GM21447 (cell line): ENCODE measurements around the gene MRPL14.

ENCODE experiments used
- ATAC-seq: cut with Tn5 transposase; IDR thresholded peaks from one replicate; pipeline ENCODE4 v1.9.1; 2021; ENCODE audit not compliant: unreplicated experiment

MRPL14 gene

DNA sequence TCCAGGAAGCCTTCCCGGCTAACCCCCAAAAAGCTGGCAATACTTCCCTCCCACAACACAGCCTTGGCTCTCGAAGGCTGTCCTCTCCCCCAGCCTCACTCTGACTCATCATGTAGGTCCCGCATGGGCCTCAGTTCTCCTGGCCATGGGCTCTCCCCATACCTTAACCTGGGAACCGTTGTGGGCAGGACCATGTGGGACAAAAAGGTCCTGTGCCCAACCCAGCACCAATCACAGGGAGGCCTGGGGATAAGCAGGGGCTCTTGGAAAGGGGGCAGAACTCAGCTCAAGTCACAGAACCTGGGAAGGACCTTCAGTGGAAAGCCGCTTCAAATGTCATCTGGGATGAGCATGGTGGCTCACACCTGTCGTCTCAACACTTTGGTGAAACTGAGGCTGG, 45.5 kb downstream of the MRPL14 start:
- no peak for ATAC-seq

DNA sequence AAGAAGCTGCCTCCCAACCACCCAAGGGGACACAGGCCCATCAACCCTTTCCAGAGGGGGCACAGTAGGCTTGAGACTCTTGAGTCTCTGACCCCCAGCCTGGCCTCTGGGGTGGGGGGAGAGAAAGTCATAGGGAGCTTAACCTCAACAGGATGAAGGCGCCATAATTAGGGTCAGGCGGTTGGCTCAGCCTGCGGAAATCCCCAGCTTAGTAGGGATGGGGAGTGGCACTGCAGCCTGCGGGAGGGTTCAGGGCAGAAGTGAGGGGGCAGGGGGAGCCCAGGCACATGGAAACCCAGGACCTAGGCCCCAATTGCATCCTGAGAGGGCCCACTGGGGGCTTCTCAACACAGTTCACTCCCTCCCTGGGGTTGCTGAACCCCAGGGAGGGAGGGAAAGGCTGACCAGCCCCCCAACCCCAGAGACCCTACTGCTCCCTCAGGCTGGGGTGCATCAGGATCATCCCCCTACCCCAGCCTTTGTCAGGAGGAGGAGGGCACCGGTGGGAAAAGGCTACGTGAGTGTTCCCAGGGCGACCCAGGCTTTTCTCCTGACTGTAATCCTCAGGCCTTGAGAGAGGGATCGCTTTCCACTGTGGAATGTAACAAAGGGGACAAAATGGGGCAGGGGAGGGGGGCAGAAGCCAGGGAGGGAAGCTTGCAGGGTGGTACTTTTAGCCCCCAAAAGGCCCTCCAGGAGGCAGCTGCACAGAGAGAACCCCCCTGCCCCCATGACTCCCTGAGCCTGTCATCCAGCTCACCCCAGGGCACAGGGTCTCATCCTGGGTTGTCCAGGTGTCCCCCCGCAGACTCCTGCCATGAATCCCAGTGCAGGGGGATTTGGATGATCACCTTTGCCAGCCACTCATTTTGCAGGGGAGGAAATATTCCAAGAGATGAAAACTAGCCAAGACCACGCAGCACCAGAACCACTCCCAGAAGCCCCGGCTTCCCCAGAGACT, 46.4 kb downstream of the MRPL14 start:
- no peak for ATAC-seq

DNA sequence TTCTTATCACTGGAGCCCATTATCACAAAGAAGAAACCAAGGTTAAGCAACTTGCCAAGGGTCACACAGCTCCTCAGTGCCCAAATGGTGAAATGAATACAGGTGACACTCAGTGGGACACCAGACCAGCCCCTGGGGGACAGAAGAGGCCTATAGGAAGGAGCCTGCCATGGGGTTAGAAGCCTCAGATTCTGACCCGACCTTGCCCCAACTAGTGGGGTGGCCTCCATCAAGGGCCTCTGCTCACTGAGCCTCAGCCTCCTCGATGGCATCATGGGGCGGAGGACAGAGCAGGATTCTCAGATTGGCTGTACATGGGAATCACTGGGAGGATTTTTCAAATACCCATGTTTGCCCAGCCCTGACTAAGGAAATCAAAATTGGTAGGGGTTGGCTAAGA, 47.6 kb downstream of the MRPL14 start:
- ATAC-seq: no peak

DNA sequence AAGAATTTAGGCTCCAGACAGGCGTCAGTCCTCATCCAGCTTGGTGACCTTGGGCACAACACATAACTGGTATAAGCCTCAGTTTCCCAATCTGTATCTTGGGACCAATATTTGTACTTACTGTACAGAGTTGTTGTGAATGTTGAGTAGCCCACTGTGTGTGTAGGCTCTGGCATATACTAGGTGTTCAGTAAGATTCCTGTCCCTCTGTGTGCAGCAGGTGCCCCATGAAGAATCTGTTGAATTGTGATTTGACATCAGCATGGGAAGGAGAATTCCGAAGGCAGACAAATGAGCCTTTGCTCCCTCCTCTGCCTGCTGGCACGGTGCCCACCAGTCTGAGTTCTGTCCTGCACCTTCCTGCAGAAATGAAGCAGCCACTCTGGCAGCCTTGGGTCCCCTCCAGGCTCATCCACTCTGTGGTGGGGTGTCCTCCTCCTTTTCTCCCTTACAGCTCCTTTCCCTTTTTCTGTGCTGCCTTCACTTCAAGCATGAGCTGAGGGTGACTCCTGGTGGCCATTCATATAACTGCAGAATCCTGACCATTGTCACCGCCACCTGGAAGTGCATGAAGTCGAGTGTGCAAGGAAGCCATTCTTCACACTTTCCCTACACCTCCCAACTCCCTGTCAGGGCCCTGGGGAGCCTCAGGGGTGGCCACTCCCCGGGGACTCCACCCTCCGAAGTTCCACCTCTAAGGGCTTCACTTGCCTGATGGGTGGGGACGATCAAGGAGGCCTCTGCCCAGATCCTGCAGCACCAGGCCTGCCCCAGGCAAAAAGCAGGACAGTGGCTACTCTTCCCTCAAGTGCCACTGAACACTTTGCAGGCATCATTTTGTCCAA, 48.2 kb downstream of the MRPL14 start:
- no peak for ATAC-seq

DNA sequence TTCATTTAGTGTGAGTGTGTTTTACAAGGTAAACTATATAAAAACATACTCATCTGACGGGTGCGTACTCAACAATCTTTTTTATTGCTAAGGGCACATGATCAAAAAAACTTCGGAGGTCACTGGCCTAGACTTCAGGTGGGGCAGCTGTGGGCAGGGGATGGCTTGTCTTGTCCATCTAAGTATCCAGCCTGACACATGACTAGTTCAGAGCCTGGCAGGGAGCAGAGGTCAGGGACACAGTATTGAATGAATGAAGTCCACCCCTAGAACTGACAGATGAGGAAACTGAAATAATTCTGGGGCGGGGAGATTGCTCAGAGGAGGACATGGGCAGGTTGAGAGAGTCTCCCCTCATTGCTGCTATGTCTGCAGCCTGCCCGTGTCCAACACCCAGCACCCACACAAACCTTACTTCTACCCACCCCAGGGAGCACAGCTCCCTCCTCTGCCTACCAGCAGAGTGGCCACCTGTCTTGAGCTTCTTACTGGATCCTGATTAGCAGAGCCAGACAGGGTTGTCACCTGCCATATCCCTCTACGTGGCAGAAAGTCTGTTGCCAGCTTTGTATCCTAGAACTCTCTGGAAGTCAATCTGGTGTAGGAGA, 48.9 kb downstream of the MRPL14 start:
- ATAC-seq: no peak

DNA sequence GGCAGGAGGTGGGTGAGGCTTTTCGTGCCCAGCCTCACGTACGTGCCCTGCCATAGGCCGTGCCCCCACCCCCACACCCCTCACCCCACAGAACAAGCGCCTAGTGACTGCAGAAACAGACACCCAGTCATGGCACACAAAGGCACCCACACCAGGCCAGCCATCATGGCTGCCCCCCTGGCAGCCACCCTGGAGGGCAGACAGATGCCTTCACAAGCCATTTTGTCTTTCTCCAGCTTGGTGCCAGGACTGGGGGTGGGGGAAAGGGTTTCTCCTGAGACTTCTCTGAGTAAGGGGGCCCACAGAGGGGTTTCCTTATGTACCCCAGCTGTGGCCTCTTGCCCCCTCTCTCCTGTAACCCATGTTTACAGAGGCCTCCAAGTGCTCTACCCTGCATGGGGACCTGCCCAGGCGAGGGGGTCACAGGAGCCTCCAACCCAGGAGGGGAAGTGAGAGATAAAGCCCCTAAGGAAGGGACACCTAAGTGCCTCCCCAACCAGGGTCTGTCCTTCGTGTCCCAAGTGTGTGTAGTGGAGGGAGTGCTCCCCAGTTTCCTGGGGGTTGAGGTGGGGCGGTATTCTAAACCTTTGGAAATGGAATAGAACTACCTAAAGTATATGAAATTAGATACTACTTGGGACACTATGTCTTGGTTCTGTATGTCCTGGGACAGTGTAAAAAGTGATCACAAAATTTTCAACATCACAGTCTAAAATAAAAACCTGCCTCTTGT, 49.9 kb downstream of the MRPL14 start:
- ATAC-seq: no peak

DNA sequence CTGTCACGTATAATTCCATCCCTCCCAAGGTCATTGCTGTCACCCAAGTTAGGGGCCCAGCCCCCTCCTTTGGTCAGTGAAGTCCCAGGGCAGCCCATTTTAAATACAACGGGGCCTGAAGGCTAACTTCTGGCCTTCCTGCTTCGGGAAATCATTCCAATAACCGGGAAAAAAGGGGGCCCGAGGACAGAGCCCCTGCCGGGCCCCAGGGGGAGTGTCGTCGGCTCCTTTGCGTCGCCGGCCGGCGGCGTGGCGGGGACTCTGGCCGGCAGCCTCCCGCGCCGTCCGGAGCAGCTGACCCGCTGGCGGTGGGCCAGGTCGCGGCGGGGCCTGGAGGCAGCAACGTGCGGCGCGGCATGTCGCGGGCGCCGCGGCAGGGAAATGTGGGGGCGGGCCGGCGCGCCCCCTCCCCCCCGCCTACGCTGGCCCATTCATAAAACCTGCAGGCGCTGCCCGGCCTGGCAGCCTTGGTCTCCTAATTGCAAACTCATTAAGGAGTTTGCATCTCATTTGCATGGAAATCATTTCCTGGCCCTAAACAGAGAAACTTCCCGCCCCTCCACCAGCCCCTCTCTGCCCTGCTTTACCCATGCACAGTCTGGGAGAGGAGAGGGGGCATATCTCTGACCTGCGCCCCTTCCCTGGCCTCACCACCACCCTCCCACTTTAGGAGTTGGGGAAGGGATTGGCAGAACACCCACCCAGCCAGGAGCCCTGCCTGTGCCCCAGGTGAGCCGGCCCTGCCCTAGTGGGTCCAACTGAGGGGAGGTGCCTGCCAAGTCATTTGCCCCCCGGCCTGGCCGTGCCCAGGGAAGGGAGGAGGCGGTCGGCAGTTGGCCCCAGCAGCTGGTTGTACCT, 50.7 kb downstream of the MRPL14 start:
- ATAC-seq: no peak

DNA sequence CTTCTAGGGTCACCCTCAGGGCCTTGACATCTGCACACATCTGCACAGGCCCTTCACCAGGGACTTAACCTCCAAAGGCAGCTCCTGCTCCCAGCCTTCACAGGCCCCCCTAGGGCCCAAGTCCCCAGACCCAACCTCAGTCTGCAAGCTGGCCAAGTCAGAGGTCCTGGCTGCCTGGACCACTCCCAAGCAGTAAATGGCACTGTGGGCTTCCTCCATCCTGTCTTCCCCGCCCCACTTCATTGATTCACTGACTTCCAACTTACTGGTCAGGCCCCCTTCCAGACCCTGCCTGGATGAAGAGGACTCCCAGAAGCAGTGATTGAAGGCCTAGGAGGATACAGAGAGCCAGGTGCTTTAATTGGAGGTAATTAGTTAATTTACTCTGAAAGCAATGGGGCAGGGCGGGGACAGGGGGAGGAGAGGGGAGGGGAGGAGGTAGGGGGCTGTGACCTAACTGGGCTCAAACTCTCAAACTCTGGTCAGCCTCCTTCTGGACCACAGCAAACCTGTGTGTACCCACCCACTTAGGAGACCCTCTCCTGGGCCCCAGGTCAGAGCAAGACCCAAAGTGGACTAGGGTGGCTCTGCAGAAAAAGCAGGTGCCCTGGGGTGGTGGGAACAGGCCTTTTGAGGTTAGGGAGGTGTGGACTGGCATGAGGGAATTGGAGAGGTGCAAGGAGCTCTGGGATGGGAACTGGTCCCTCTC, 51.5 kb downstream of the MRPL14 start:
- ATAC-seq: no peak

DNA sequence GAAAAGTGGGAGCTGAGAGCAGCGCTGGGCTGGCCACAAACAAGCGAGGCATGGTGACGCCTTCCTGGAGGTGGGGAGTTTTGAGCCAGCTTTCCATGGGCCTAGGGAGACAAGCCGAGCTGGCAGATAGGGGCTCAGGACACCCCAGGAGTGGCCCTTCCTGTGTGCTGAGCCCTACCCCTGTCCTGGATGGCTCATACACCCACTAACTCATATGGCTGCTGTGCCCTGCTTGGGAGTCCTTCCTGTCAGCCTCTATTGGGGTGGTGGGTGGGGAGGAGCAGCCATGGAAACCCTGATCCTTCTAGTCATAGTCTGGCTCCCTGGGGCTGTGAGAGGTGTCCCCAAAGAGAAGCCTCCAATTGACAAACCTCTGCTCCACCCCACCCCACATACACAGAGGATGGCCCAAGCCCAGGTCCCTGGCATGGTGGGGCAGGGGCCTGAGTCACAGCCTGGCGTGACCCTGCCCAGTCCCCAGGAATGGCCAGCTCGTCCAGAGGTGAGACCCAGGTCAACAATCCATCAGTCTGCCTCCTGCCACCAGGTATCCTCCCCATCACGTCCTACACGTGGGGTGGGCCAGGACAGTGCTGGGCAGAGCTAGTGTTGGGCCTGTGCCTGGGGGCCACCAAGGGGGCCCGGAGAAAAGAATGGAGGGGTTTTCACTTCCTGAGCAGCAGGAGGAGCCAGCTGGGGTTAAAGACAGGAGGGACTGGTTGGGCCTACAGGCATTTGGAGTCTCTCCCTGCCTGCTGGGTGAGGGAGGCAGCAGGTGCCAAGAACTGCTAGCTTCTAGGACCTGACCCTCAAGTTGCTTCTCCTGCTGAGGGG, 52.2 kb downstream of the MRPL14 start:
- ATAC-seq: peak; percentile 4

DNA sequence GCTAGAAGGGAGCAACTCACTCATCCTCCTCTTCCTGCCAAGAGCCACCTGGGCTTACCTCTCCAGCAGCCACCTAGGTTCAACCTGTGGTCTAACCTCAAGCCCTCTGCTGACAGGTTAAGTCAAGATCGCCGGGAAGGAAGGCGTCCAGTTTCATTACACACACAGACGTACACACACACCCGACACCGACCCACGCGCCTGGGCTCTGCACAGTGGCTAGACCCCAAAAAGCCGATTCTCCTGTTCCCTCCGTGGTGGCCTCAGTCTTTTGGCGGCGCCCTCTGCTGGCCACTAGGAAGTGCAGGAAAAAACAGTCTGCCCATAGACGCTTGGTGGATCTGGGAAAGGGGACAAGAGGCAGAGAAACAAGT, 52.8 kb downstream of the MRPL14 start:
- peak; percentile 42 for ATAC-seq

DNA sequence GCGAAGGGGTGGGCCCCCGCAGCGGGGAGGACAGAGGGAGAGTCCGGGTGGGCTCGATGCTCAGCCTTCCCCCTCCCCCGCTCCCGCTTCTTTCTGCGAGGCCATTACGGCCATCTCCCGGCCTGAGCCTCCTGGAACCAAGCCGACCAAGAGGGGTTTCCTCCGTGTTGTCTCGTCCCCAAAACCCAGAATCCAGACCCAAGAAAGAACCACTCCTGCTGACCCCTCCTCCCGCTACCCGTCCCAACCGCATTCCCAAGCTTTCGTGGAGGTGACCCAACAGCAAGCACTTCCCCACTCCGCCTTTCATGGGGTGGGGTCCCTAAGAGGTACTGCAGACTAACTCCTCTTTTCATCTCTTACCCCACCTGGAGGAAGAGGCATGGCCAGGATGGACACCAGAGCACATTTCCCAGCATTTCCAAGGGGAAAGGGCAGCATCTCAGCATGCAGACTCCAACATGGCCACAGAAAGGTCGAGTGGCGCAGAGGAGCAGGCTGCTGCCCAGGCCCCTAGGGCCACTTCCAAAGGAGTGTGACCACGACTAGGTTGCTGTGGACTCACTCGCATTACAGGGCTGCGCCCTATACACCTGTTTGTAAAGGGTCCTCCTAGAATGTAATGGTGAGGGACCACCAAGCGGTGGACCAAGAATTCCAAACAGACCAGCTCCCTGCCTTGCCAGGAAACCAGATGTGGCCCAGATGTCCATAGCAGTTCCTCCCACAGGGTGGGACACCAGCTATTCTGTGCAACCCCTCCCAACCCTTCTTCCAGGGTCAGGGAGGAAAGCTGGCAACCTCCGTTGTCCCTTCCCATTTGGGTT, 53.4 kb downstream of the MRPL14 start:
- peak; percentile 1 for ATAC-seq

DNA sequence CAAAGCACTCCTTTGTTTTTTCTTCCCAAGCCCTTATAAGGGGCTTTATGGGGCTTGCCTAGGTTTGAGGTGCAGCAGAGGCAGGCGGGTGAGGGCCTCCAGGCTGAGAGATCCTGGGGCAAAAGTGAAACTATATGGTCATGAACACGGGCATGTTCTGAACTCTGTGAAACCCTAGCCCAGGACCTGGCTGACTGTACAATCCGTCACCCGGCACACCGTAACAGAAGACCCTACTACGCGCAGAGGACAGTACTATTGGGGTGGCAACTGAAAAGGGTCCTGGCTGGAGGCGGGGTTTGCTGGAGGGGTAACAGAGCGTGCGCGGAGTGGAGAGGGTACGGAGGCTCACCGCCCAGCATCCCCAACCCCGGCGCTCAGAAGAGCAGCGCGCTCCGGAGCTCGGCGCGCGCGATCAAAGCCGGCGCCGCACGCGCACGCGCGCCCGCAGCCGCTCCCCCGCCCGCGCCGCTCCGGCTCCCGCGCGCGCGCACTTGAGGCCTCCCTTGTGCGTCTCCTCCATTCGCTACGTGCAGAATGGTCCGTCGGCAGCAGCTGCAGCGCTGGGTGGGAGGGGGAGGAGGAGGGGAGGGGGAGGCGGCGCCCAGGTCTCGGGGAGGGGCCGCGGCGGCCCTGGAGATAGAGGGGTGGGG, 54.2 kb downstream of the MRPL14 start:
- peak; percentile 39 for ATAC-seq

DNA sequence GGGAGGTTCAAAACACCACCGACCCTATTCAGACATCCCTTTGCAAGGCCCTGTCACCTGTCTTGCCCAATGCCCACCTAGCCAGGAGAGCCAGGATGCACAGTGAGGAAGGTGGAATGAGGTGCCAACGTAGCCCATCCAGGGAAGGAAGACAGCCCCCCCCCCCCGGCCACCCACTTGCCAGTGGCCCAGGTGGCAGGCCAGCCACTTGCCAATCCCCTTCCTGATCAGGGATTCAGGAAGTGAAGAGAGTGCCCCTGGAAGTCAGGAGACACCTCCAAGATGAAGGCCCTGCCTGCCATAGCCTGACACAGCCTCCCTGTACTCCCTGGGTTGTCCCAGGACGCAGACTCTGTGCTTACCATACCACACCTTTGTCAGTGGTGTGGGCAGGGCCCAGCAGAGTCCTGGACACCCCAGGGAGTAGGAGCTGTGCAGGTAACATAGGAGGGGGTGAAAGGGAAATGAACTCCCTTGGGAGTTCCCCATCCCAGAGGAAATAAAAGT, 54.7 kb downstream of the MRPL14 start:
- ATAC-seq: no peak

DNA sequence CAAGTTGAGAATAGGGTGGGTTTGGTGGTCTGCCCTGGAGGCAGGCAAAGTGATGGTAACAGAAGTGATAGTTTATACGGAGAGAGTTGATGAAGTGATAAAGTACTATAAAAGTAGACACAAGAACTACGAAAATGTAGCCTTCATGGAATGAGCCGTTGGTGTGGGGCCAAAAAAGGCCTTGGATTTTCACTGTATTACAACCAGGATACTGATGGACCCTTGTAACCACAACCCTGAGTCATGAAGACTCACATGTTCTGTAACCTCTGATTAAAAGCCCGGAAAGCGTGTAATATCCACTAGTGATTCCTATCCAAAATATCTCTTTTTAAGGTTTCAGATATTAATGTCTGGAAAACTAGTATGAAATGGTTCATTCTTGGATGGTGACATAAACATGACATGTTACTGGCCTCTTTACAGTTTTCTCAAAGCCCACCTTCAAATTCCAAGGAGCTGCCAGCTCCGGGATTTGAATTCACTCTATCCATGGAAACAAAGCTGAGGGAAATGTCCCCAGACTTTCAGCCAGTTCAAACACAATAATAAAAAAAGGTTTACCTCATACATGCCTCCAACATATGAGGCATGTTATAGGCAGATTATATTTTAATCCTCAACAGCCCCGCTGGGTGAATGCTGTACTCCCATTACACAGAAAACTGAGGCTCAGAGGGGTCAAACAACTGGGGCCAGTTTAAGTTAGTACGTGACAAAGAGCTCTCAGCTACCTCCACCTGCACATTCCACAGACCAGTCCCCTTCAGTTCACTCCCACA, 55.4 kb downstream of the MRPL14 start:
- ATAC-seq: no peak

DNA sequence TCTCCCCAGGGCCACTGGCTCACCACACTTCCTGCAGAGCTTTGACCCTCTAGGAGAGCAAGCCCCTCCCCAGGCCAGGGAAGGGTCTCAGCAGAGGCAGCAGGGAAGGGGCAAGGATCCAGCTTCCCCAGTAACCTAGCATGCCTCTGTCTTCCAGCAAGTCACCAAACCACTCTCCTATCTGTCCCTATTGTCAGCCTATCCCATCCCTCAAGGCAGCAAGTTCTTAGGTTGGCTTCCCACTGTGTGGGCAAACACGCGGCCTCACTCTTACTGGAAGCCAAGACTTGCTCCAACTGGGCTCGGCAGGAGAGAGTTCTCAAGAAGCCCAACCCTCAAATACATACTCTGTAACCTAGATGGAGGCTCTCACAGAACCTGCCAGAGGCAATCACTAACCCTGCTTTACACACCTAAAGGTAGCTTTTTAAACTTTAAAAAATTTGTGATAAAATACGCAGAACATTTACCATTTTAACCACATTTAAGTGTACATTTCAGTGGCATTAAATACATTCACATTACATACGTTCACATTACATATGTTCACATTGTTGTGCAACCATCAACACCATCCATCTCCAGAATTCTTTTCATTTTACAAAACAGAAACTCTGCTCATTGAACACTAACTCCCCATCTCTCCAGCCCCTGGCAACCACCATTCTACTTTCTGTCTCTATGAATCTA, 58.5 kb downstream of the MRPL14 start:
- ATAC-seq: no peak
